HG03460 (cell line): ENCODE data around the gene DARS2.

Source experiments
- ATAC-seq: cut with Tn5 transposase; IDR thresholded peaks from one replicate; pipeline ENCODE4 v1.9.1; 2021; ENCODE audit not compliant: unreplicated experiment

DARS2 gene

GRCh38 chr1:173886746-173887611 lies 62.5 kb downstream of the DARS2 start:
- no peak for ATAC-seq

DNA sequence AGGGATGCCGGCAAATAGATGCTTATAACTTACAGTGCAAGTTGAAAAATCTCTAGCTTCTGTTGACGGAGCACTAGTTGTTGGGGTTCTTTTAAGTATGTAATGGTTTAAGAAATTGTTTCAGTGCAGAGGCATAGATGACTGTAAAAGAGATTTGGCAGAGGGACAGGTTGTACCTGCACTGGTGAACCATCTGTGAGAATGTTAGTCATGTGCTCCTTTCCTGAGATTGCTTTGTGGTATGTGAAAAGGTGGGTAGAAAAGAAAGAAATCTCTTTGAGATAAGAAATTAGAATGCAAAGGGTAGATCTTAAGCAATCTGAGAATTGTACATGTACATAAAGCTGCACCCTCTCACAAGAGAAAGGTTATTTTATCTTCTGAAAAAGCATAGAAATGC lies 63.2 kb downstream of the DARS2 start:
- ATAC-seq, result no peak

DNA sequence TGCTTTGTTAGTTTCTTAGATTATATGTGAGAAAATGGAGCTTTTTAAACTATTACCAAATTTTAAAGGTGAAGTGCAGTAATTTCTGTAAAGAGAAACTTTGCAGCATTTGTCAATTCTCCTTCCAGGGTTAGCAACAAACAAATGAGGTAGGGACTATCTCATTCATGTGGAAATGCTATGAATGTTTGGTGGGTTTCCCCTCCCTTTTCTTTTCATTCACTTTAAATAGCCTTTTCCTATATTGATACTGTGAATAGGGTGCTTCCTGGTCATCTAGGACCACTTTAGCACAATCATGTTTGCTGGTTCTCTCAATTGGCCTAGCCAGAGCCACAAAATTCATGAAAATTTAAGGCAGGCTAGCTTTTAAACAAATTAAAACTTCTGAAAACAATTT lies 64.3 kb downstream of the DARS2 start:
- no peak for ATAC-seq

GRCh38 chr1:173889885-173890284 lies 65.4 kb downstream of the DARS2 start:
- ATAC-seq, result no peak

DNA sequence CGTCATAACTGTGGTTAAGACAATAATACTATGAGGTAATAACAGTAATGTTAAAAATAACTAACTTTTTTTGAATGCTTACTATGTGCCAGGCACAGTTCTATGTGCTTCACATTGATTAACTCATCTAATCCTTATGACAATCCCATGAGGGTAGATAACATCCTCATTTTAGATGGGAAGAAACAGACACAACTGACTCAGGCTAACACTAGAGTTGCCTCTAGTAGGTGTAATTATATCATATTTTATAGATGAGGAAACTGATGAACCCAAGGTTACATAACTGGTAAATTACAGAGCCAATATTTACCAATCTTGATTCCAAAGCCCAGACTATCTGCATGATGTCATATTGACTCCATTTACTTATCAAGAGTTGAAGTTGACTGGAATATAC lies 69.1 kb downstream of the DARS2 start:
- ATAC-seq, result no peak

GRCh38 chr1:173894189-173894588 lies 69.7 kb downstream of the DARS2 start:
- ATAC-seq, result no peak

DNA sequence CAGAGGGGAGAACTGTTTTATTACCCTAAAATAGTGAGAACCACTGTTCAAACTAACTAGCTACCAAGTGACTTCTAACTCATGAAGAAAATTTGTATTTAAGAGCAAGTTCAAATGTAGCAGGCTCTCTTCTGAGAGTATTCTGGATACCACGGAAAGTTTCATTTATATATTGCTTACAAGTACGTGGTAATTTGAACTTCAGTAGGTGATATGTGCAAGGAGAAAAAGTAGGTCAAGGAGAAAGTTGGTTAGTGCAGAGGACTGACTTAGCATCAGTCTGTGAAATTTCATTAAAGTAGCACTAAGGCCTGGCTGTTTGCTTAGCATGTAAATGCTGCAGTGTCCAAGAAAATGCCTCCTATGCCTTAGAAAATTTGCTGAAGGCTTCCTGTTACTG lies 76.0 kb downstream of the DARS2 start:
- no peak for ATAC-seq

GRCh38 chr1:173900992-173901391 lies 76.5 kb downstream of the DARS2 start:
- no peak for ATAC-seq

GRCh38 chr1:173903827-173904531 lies 79.5 kb downstream of the DARS2 start:
- no peak for ATAC-seq
